ENCODE data around the gene IRF3. TPM values are rescaled to one million over a fixed set of nuclear protein-coding genes. Genes with fewer than 3 reads are reported as not detected.
A peak's percentile ranks its signal among the peaks of the same experiment; 100 is the strongest.

Gene IRF3
- total RNA-seq, 1 experiment from 2014 or later, result 189 TPM

- no peaks in the 10 kb centered on the region for H3K9me3 Mint-ChIP-seq (ENCODE audit: low read depth, unreplicated experiment)
- no peak overlapping the region for H3K4me3 Mint-ChIP-seq (ENCODE audit: low read depth, unreplicated experiment)
- no peak for TF ChIP-seq CTCF (IDR thresholded peaks at IDR 0.05; ENCODE audit: unreplicated experiment)
- peaks cover 27% of the 10 kb centered on the region for H3K4me1 Mint-ChIP-seq (ENCODE audit: low read depth, unreplicated experiment)
- H3K27me3 Mint-ChIP-seq (ENCODE audit: unreplicated experiment), result no peaks in the 10 kb centered on the region
- CTCF ChIA-PET, result no interaction called here
- peaks cover 68% of the 10 kb centered on the region for H3K36me3 Mint-ChIP-seq (ENCODE audit: insufficient read depth, unreplicated experiment)
- H3K27ac Mint-ChIP-seq (ENCODE audit: unreplicated experiment), result peak overlapping the region; percentile 44
- intact Hi-C loops (cut with micrococcal nuclease; ENCODE audit: unreplicated experiment), result no loop called here
- no peak for DNase-seq
- no TSS peak for BruUV-seq (replicated peaks)
Measured at GRCh38 chr19:49646586-49646985, 19.1 kb downstream of the IRF3 start.

GRCh38 chr19:49645995-49646394 is 19.7 kb downstream of the IRF3 start:
- intact Hi-C loops (cut with micrococcal nuclease; ENCODE audit: unreplicated experiment), result no loop called here
- H3K36me3 Mint-ChIP-seq (ENCODE audit: insufficient read depth, unreplicated experiment), result peaks cover 71% of the 10 kb centered on the region
- no peak for DNase-seq
- H3K9me3 Mint-ChIP-seq (ENCODE audit: low read depth, unreplicated experiment), result no peaks in the 10 kb centered on the region
- no peak for TF ChIP-seq CTCF (IDR thresholded peaks at IDR 0.05; ENCODE audit: unreplicated experiment)
- BruUV-seq (replicated peaks), result no TSS peak
- CTCF ChIA-PET, result no interaction called here
- H3K27ac Mint-ChIP-seq (ENCODE audit: unreplicated experiment), result peak overlapping the region; percentile 18
- H3K4me1 Mint-ChIP-seq (ENCODE audit: low read depth, unreplicated experiment), result peaks cover 27% of the 10 kb centered on the region
- no peak overlapping the region for H3K4me3 Mint-ChIP-seq (ENCODE audit: low read depth, unreplicated experiment)
- H3K27me3 Mint-ChIP-seq (ENCODE audit: unreplicated experiment), result no peaks in the 10 kb centered on the region

GRCh38 chr19:49645592-49645991 is 20.1 kb downstream of the IRF3 start:
- Mint-ChIP-seq H3K27ac (ENCODE audit: unreplicated experiment) (peak overlapping the region; percentile 18), H3K4me3 (ENCODE audit: low read depth, unreplicated experiment) (no peak overlapping the region), H3K36me3 (ENCODE audit: insufficient read depth, unreplicated experiment) (peaks cover 71% of the 10 kb centered on the region), H3K4me1 (ENCODE audit: low read depth, unreplicated experiment) (peaks cover 27% of the 10 kb centered on the region), H3K9me3 (ENCODE audit: low read depth, unreplicated experiment) (no peaks in the 10 kb centered on the region), H3K27me3 (ENCODE audit: unreplicated experiment) (no peaks in the 10 kb centered on the region)
- TF ChIP-seq CTCF (IDR thresholded peaks at IDR 0.05; ENCODE audit: unreplicated experiment), result no peak
- CTCF ChIA-PET, result no interaction called here
- no peak for DNase-seq
- intact Hi-C loops (cut with micrococcal nuclease; ENCODE audit: unreplicated experiment), result no loop called here
- no TSS peak for BruUV-seq (replicated peaks)

GRCh38 chr19:49643466-49643865 is 22.2 kb downstream of the IRF3 start:
- no peak for TF ChIP-seq CTCF (IDR thresholded peaks at IDR 0.05; ENCODE audit: unreplicated experiment)

More at GRCh38 chr19:49643466-49643865, 22.2 kb downstream of the IRF3 start:
- CTCF ChIA-PET, result no interaction called here
- intact Hi-C loops (cut with micrococcal nuclease; ENCODE audit: unreplicated experiment), result loop anchor here (5.0 kb wide), 1 partner anchor 191 kb away; the partner anchor contains the start of genes ALDH16A1 and PIH1D1
- no peak for DNase-seq
- Mint-ChIP-seq H3K27ac (ENCODE audit: unreplicated experiment) (no peak overlapping the region), H3K9me3 (ENCODE audit: low read depth, unreplicated experiment) (no peaks in the 10 kb centered on the region), H3K27me3 (ENCODE audit: unreplicated experiment) (no peaks in the 10 kb centered on the region), H3K4me3 (ENCODE audit: low read depth, unreplicated experiment) (peak overlapping the region; percentile 95), H3K36me3 (ENCODE audit: insufficient read depth, unreplicated experiment) (peaks cover 81% of the 10 kb centered on the region), H3K4me1 (ENCODE audit: low read depth, unreplicated experiment) (peaks cover 39% of the 10 kb centered on the region)
- BruUV-seq (replicated peaks), result no TSS peak

All from Calu3 (cell line).